Activated CD4-positive, alpha-beta T cell treated with anti-CD3 and anti-CD28 coated beads, Interleukin-2, Interleukin-6, amounts not matched to agents 100 ng/mL and 50 ng/mL, durations not matched to agents 16 hours and 8 hours (primary cell): ENCODE results near the gene SRL.
"Not testable (repeated sequence)": the region's sequence is repeated elsewhere in the genome, so short reads cannot be mapped to it uniquely, and the experiment has no call there.

Source experiments
- DNase-seq: peaks from one replicate; pipeline ENCODE4 v3.0.0-alpha.2; 2020

The SRL gene

DNA sequence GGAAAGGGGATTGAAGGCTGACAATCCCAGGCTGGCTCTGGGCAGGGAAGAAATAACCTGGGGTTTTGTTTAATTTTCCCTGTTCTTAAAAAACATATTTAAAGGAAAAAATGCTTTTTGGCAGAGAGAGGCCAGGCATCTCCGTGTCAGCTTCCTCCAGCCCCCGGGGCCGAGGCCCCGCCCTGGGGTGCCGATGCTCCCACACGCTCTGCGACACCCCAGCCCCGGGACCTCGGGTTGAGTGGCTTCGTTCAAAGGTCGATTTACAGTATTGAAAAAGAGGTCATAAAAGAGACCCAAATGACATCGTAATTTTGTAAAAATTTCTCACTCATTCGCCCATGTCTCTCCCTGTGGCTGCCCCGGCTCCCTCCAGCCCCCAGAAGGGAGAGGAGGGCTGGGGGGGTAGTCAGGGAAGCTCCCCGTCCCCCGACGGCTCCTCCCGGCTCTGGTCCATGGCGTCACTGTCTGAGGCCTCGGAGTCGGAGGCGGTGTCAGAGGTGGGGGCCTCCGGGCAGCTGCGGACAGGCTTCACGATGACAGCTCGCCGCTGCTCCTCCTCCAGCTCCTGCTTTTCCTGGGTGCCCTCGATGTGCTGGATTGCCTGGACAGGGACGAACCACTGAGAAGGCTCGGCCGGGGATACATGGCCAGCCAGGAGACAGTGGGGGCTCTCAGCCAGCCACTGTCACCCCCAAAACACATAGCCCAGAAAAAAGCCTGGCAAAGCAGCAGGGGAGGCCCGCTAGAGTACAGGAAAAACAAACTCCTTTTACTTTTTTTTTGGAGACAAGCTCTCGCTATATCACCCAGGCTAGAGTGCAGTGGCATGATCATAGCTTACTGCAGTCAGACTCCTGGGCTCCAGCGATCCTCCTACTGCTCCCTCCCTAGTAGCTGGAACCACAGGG is 16.0 kb upstream of the SRL start:
- no peak for DNase-seq

DNA sequence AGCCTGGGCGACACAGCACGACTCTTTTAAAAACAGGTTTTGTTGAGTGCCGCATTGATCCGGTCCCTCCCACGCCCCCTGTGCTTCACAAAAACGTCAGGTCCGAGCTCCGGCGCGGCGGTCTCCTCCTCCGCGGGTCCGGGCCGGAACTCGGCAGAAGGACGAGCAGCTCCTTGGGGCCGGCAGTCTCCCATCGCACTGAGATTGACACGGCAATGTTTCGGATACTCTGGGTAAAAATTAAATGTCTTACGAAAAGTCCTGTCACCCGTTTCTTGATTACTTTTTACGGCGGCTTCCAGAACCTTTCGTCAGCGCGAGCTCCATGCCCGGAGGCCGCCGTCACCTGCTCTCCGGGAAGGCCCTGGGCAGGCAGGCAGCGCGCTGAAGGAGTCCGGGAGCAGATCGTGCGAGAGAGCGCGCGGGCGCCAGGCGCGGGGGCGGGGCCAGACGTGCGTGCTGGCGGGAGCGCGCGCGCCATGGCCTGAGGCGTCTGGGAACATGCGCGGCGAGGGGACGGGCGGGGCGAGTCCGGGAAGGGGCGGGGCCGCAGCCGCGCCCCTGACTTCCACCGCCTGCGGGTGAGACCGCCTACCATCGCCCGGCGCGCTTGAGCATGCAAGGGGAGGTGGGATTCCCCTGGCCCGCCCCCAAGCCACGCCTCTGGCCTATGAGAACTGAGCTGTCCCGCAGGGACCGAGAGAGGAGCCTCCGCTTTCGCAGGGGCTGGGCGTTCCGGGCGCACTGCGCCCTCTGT is 11.7 kb upstream of the SRL start:
- DNase-seq, result peak; percentile 100

DNA sequence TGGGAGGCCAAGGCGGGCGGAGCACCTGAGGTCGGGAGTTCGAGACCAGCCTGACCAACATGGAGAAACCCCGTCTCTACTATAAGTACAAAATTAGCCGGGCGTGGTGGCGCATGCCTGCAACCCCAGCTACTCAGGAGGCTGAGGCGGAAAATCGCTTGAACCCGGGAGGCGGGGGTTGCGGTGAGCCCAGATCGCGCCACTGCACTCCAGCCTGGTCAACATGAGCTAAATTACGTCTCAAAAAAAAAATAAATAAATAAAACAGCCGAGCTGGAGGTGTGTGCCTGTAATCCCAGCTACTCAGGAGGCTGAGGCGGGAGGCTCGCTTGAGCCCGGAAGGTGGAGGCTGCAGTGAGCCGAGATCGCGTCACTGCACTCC is 11.1 kb upstream of the SRL start:
- DNase-seq, result not testable (repeated sequence)

DNA sequence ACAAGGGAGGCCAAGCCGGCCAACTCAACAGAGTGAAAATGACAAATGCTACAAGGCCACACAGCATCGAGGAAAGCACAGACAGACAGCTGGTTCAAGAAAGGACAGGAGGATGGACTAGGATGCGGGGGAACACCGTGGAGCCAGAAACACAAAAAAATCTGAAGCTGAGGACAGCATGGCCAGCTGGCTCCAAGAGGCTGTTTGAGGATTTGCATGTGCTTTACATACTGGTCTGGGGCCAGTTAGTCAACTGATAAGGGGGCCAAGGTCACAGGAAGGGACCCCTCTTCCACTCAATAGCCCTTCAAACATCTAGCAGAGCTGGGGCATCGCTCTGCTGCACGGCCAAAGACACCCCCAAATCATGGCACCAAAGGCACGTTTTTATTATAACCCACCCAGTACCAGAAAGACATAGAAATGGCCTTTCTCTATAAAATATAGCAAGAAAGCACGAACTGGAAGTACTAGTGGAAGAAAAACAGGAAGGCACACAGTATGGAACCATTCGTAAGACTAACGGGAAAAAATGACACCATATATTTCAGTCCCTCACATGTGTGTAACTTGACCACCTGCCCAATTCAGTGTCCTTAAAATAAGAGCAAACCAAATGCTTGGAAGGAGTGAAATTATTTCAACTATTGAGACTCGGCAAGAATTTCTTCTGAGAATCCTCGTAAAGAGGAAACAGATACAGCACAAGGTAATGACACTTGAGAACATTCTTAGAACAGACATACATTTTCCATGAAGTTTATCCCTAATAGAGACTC is 7.8 kb upstream of the SRL start:
- DNase-seq, result no peak

DNA sequence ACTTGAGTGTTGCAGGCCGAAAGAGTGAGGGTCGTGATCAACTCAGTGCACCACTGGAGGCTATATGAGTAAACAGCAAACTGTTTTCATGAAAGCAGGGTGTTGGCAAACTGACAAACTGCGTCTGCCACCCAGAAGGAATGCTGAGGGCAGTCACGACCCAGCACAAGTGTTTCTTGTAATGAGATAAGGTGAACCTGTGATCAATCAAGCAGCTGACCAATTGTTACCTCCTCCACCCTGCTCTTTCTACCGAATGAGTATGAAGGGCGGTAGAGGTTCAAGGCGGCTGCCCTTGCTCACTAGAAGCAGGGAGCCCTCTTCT is 5.5 kb upstream of the SRL start:
- DNase-seq, result no peak

DNA sequence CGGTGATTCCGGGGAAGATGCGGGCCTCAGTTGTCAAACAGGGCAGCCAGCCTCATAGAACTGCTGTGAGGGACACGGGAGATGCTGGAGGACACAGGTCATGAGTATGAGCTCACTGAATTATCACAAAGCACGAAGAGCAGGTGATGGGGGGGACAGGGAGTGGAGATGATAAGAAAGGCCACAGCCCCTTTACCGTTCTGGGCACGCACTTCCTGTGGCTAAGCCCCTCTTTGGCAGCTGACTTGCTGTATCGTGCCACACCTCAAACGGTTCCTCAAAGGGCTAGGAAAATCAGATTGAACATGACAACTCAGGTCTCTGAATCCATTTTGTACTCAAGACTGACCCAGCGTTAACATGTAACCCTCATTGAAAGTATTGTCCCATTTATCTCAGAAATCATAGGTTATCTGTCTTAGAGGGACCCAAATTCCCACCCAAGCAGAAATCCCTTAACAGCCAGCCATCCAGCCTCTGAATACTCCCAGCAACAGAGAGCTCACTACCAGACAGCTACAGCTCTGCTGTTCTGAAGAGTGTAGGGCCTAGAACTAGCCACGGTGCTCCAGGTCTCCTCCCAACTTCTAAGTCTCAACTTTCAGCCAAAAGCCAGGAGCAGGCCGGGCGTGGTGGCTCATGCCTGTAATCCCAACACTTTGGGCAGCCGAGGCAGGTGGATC is 5.0 kb upstream of the SRL start:
- no peak for DNase-seq

DNA sequence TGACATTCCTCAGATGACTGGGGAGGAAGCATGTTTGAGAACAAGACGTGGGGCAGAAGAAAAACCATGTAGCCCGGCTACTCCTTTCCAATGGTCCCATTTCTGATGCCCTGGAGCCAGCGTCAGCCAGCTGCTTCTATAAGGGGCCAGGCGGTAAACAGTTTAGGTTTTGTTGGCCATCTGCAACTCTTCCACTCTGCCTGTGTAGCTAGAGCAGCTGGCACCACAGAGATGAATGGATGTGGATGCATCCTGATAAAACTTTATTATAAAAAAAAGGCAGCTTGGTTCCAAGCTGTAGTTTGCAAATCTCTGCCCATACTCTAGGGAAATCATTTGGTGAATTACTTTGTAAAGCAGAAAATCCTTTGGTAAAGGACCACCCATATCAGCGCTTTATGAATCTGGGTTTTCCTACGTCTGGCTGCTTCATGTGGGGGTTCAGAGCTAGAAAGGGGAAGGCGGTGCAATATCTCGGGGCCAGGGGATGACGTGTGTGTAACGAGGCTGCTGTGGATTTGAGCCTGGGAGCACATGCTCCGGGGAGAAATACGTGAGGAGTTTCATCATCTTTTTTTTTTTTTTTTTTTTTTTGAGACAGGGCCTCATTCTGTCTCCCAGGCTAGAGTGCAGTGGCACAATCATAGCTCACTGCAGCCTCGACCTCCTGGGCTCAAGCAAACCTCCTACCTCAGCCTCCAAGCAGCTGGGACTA is 3.4 kb upstream of the SRL start:
- no peak for DNase-seq

- no peak for DNase-seq
Measured at GRCh38 chr16:4244254-4245076, 2.6 kb upstream of the SRL start.

DNA sequence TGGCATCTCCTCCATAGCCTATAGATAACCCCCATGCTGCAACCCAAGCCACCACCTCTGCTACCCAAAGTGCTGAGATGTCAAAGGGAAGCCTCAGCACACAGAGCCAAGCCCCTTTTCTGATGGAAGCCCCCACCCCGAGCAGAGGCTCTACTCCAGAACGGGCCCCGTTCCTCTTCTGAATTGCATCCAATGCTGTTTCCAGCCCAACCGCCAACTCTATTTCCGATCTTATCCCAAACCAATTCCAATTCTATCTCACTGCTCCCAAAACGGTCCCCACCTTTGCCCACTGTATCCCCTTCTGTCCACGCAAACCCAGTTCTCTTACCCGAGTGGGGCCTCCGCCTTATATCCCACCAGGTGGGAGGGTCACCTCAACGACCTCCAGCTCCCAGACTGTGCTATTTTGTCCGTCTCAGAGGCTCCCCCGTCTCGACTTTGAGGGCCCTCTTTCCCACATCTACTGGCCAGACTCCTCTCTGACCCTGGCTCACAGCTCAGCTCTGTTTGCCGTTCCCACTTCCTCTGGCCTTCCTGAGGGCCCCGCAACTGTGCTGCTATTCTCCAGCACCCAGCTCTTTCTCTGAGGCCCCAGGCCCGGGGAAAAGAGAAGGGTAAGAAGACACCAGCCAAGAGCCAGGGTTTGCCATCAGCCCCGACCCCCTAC is 487 bp downstream of the SRL start:
- no peak for DNase-seq

DNA sequence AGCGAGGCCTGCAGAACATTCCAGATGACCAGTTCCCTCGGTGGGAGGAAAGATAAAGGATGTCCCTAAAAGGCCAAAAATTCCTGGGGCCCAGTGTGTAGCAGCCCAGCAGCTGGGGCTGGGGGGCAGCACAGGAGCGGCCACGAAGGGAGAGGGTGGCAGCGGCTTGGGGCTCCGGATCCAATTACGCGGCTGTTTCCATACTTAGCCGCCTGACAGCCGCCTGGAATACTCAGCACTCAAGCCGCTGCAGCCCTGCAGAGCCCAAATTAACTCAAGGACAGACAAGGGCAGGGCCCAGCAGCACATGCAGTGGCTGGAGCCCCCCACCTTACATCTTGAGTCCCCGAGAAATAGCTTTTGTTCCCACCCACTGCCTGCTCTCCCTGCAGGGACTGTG is 1.3 kb downstream of the SRL start:
- DNase-seq, result no peak

GRCh38 chr16:4239682-4240175 is 2.2 kb downstream of the SRL start:
- no peak for DNase-seq

- no peak for DNase-seq
Measured at GRCh38 chr16:4239020-4239419, 2.9 kb downstream of the SRL start.

DNA sequence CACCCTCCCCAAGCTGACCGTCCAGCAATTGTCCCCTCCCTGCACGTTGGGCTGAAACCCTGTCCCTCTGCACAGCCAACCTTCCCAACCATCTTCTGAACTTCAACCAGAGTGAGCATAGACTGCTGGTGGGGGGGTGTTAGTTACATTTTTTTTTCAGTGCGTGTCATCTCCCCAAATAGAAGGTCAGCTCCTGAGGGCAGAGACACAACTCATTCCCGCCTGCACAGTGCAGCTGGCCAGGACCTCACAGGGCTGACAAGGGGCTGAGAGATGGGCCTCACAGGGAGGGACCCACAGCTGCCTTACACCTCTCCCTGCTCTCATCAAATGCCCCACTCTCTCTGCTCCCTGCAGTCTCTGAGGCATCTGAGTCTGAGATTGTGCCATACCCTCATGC is 8.4 kb downstream of the SRL start:
- DNase-seq, result no peak

- no peak for DNase-seq
Measured at GRCh38 chr16:4232541-4233386, 9.1 kb downstream of the SRL start.

DNA sequence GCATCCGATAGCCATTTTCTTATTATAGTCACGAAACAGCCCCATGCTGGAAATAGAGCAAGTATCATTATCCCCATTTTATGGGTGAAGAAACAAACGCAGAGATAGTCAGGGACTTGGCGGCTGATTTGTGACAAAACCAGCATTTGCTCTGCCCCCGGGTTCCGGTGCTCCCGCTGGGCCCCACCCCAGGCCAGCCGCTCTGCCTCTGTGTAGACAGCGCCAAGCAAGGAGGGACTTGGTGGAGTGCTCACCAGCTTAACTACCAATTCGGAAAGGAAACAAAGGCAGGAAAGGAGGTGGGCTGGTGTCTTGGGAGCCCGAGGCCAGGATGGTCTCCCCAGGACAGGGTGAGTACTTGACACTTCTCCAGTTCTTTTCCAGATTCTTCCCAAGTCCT is 10.0 kb downstream of the SRL start:
- DNase-seq, result no peak

GRCh38 chr16:4231367-4231766 is 10.5 kb downstream of the SRL start:
- DNase-seq, result no peak

- DNase-seq, result no peak
Measured at GRCh38 chr16:4227040-4227332, 14.9 kb downstream of the SRL start.

GRCh38 chr16:4226251-4227039 is 15.4 kb downstream of the SRL start:
- DNase-seq, result no peak

DNA sequence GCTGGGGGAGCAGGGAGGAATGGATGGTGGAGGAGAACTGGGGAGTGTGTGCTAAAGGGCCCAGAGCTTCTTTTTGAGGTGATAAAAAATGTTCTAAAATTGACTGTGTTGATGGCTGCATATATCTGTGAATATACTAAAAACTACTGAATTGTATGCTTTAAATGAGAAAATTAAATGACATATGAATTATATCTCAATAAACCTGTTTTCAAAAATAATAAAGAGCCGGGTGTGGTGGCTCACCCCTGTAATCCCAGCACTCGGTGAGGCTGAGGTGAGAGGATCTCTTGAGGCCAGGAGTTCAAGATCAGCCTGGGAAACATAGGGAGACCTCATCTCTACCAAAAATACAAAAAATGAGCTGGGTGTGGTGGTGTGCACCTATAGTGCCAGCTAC is 16.8 kb downstream of the SRL start:
- DNase-seq, result no peak
